GM12878 (cell line): ENCODE measurements around the gene IFI30. TPM values are rescaled to one million over a fixed set of nuclear protein-coding genes. Genes with fewer than 3 reads are reported as not detected.

Experiments used
- ATAC-seq: fragments of 200-7000 bp; cut with Tn5 transposase; 3 replicates; pipeline ENCODE4 v1.9.1; 2020; ENCODE audit warnings: mild to moderate bottlenecking, moderate library complexity
- BruUV-seq: library from RNA; stranded (reverse); fragments of 400-500 nt; replicated peaks from 2 replicates; lab custom pipeline; 2021; lab: Mats Ljungman, UMichigan
- CTCF ChIA-PET: fragments of 300-600 bp; sonication (Branson Sonifier 250); formaldehyde crosslinking; extraction: SDS; loops from one replicate; lab custom pipeline; 2021; ENCODE audit warnings: inconsistent platforms; lab: Yijun Ruan, JAX
- POLR2A ChIA-PET: fragments of 350-600 bp; formaldehyde crosslinking; extraction: SDS; loops from one replicate; lab custom pipeline; 2021; ENCODE audit warnings: inconsistent platforms; lab: Charles Lee
- RAD21 ChIA-PET: fragments of 300-600 bp; sonication (Branson Sonifier 250); formaldehyde crosslinking; loops from one replicate; lab custom pipeline; 2023; ENCODE audit warnings: antibody characterized with exemption; ENCODE audit not compliant: unreplicated experiment; lab: Charles Lee
- SMC1A ChIA-PET: fragments of 300-600 bp; sonication (Branson Sonifier 250); formaldehyde crosslinking; loops from one replicate; lab custom pipeline; 2023; ENCODE audit not compliant: unreplicated experiment, uncharacterized antibody; lab: Charles Lee
- DNase-seq: peaks from one replicate; pipeline ENCODE4 v3.0.0-alpha.2; 2011; ENCODE audit warnings: low read depth, low spot score
- FAIRE-seq: peaks from 3 replicates; lab custom pipeline; 2011; peaks lifted over from hg19 to GRCh38; lab: Jason Lieb, UNC
- H2AFZ ChIP-seq: 2 replicates; pipeline ENCODE4 v1.6.0; 2011; ENCODE audit warnings: low read depth, low read length, control low read depth; ENCODE audit not compliant: control insufficient read depth
- H3K27ac ChIP-seq: 2 replicates; pipeline ENCODE4 v1.5.1; 2011; ENCODE audit warnings: control low read depth; ENCODE audit not compliant: control insufficient read depth, insufficient read depth
- H3K27me3 ChIP-seq, 2 experiments: replicated peaks in 1 of 2; 2 replicates each; pipeline versions ENCODE4 v1.6.0 to v1.6.1; 2011; ENCODE audit warnings: low read length in 1 of 2; ENCODE audit not compliant: control insufficient read depth in 2 of 2, insufficient read depth in 2 of 2
- H3K36me3 ChIP-seq, 2 experiments: 2 replicates each; pipeline ENCODE4 v1.5.1; 2011; ENCODE audit warnings: low read length in 1 of 2; ENCODE audit not compliant: control insufficient read depth in 2 of 2, insufficient read depth in 2 of 2
- H3K4me1 ChIP-seq: 2 replicates; pipeline ENCODE4 v1.6.1; 2011; ENCODE audit warnings: mild to moderate bottlenecking, low read length, moderate library complexity, mixed read lengths; ENCODE audit not compliant: control insufficient read depth, insufficient read depth
- H3K4me2 ChIP-seq: 2 replicates; pipeline ENCODE4 v1.6.0; 2011; ENCODE audit warnings: control low read depth; ENCODE audit not compliant: control insufficient read depth, insufficient read depth
- H3K4me3 ChIP-seq: fragments of 200-600 bp; sonication (generic); 2 replicates; pipeline ENCODE4 v1.5.1; 2016
- H3K79me2 ChIP-seq: 2 replicates; pipeline ENCODE4 v1.6.0; 2011; ENCODE audit warnings: low read length; ENCODE audit not compliant: control insufficient read depth, insufficient read depth
- H3K9ac ChIP-seq: 2 replicates; pipeline ENCODE4 v1.8.0; 2011; ENCODE audit warnings: low read length, control low read depth, mixed read lengths; ENCODE audit not compliant: control insufficient read depth, insufficient read depth
- H3K9me3 ChIP-seq: replicated peaks from 3 replicates; pipeline ENCODE4 v1.5.1; 2011; ENCODE audit warnings: mild to moderate bottlenecking, low read length; ENCODE audit not compliant: control insufficient read depth, insufficient read depth
- H4K20me1 ChIP-seq: 2 replicates; pipeline ENCODE4 v1.6.0; 2011; ENCODE audit not compliant: control insufficient read depth, insufficient read depth
- ATF7 ChIP-seq: fragments of 450-650 bp; IDR thresholded peaks from 2 replicates; pipeline ENCODE4 v1.6.1; 2016; ENCODE audit warnings: low read depth, mild to moderate bottlenecking
- BHLHE40 ChIP-seq, 2 experiments: fragments of 450-650 bp in 1 of 2; IDR thresholded peaks; 2 replicates each; pipeline ENCODE4 v1.6.1; 2011 to 2017; ENCODE audit warnings: low read depth in 2 of 2, borderline replicate concordance in 1 of 2, improper control_type of control experiment in 1 of 2, low read length in 1 of 2, mild to moderate bottlenecking in 1 of 2
- CREM ChIP-seq: IDR thresholded peaks from 2 replicates; pipeline ENCODE4 v1.6.1; 2014; ENCODE audit warnings: antibody characterized with exemption, low read depth
- GABPA ChIP-seq: IDR thresholded peaks from 2 replicates; pipeline ENCODE4 v1.6.1; 2014; ENCODE audit warnings: antibody characterized with exemption, low read depth, mild to moderate bottlenecking, inconsistent platforms
- JUNB ChIP-seq: IDR thresholded peaks from 2 replicates; pipeline ENCODE4 v1.6.1; 2016; ENCODE audit warnings: antibody characterized with exemption, mild to moderate bottlenecking
- POLR2AphosphoS2 ChIP-seq: IDR thresholded peaks from 2 replicates; pipeline ENCODE4 v1.6.1; 2011; ENCODE audit warnings: low read depth, mild to moderate bottlenecking, low read length, improper control_type of control experiment, moderate library complexity
- RAD21 ChIP-seq: IDR thresholded peaks from 2 replicates; pipeline ENCODE4 v1.6.1; 2011; ENCODE audit warnings: mild to moderate bottlenecking, low read depth, low read length, moderate library complexity; ENCODE audit not compliant: insufficient read depth
- SMAD5 ChIP-seq: IDR thresholded peaks from 2 replicates; pipeline ENCODE4 v1.6.1; 2016; ENCODE audit warnings: antibody characterized with exemption, low read depth
- SMARCA5 ChIP-seq: fragments of 450-650 bp; IDR thresholded peaks from 2 replicates; pipeline ENCODE4 v1.6.1; 2017; ENCODE audit warnings: mild to moderate bottlenecking
- SUPT20H ChIP-seq: IDR thresholded peaks from 2 replicates; pipeline ENCODE4 v1.6.1; 2011; ENCODE audit warnings: low read depth, mild to moderate bottlenecking, low read length, moderate library complexity, borderline replicate concordance; ENCODE audit not compliant: control insufficient read depth
- ZNF217 ChIP-seq: fragments of 450-650 bp; IDR thresholded peaks from 2 replicates; pipeline ENCODE4 v1.6.1; 2017; ENCODE audit warnings: antibody characterized with exemption, mild to moderate bottlenecking
- WGBS: methylation state at CpG from one replicate; pipeline ENCODE4 v1.1.6; 2016; ENCODE audit warnings: low lambda C conversion rate; ENCODE audit not compliant: insufficient replicate concordance, insufficient coverage; ENCODE audit errors: missing lambda C conversion rate; 5-methylcytosine and 5-hydroxymethylcytosine counted together
- in situ Hi-C: fragments of 300-500 bp; cut with MboI; formaldehyde crosslinking; loops from 9 replicates; pipeline ENCODE4 v1.14.3; 2018; ENCODE audit warnings: mixed read lengths
- intact Hi-C: fragments of 100-400 bp; cut with micrococcal nuclease; formaldehyde crosslinking; loops from one replicate; pipeline ENCODE4 v1.14.2; 2022; ENCODE audit not compliant: unreplicated experiment
- polyA plus RNA-seq, 11 experiments: library from polyadenylated mRNA; depleted of rRNA in 4 of 11; unstranded in 6 of 11; stranded (reverse) in 5 of 11; fragments of >200 nt; fragmentation: Nextera tagmentation in 4 of 11; fragmentation: Illumina TruSeq in 1 of 11; extraction: Ambion mirVana in 4 of 11; extraction: Trizol in 1 of 11; gene quantifications; 1 replicate in 1 of 11; 2 replicates in 10 of 11; pipeline versions ENCODE4 v1.2.1 to v1.2.3, GENCODE V29; 2011 to 2016; ENCODE audit warnings: inconsistent platforms in 2 of 11, missing spikeins in 2 of 11, low read depth in 1 of 11
- total RNA-seq, 4 experiments: library from RNA; depleted of rRNA in 3 of 4; stranded (reverse); fragments of >200 nt in 3 of 4; fragmentation: Illumina TruSeq in 1 of 4; extraction: Trizol in 1 of 4; gene quantifications; 2 replicates each; pipeline versions ENCODE4 v1.2.1 to v1.2.3, GENCODE V29; 2013 to 2021
- TF ChIP-seq, protein P1 (sequence below): fragments of 450-650 bp; IDR thresholded peaks from 2 replicates; pipeline ENCODE4 v1.6.1; 2017; ENCODE audit warnings: mild to moderate bottlenecking, moderate library complexity
- TF ChIP-seq, protein P2 (sequence below): fragments of 450-650 bp; IDR thresholded peaks from 2 replicates; pipeline ENCODE4 v1.6.1; 2018; ENCODE audit warnings: borderline replicate concordance, mild to moderate bottlenecking; ENCODE audit not compliant: partially characterized antibody
- TF ChIP-seq, protein P3 (sequence below): fragments of 450-650 bp; IDR thresholded peaks from 2 replicates; pipeline ENCODE4 v1.6.1; 2016; ENCODE audit warnings: mild to moderate bottlenecking

Gene IFI30
- total and polyA plus RNA-seq, 10 of the 15 experiments (the other 5 are each of a cell fraction or from before 2014, with no cell fraction given) = 221 to 1,112 (median 451) TPM

DNA sequence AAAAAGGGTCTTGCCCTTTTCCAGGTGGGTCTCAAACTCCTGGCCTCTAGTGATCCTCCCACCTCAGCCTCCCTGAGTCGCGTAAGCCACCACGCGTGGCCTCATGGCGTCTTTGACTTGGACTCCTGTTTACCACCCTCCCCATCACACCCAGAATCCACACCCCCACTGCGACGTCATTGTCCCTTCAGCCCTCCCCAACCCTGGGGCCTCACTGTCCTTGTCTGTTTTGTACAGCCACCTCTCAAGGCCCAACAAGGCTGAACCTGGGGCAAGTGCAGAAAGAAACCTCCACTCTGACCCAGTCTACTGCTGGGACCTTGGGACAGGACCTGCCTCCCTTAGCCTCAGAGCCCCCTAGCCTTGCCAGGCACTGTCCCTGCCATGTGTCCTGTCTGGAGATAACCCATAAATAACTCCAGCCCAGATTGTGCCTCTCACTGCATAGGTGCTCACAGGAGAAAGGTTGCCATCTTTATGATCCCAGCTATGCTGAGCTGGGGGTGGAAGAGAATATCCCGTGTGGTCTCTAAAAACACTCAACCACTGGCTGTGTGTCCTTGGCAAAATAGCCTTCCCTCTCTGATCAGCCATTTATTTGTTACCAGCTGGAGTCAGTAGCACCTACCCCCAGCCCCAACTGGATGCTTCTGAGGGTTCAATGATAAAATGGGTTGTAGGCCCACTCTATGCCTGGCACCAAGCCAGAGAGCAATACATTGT is 1.8 kb upstream of the IFI30 start:
- ChIA-PET RAD21 (interaction anchor here (0.8 to 3.2 kb wide), 18 partner anchors 9 to 133 kb away, joined by 3 to 29 read pairs (median 6); partner anchors contain the start of genes JUND, MAST3, MPV17L2 and PIK3R2), POLR2A (interaction anchor here (0.5 to 3.0 kb wide), 12 partner anchors 9 to 171 kb away, joined by 3 to 24 read pairs (median 4); partner anchors contain the start of genes JUND, MPV17L2 and PIK3R2), SMC1A (interaction anchor here (1.0 to 2.3 kb wide), 11 partner anchors 10 to 80 kb away, joined by 3 to 20 read pairs (median 5); partner anchors contain the start of genes MPV17L2 and PIK3R2), CTCF (interaction anchor here (0.9 to 2.0 kb wide), 9 partner anchors 11 to 108 kb away, joined by 3 to 9 read pairs (median 4); no protein-coding TSS in a partner anchor)
- no peaks in the 10 kb centered on the region for H4K20me1 ChIP-seq
- ATAC-seq (peak; percentile 5), DNase-seq (no peak), FAIRE-seq (no peak)
- H3K9me3 ChIP-seq = no peaks in the 10 kb centered on the region
- intact Hi-C loops (loop anchor here (2.0 to 5.0 kb wide), 3 partner anchors 19 to 224 kb away; partner anchors contain the start of genes MAST3 and PIK3R2), in situ Hi-C loops (no loop called here)
- H3K27ac ChIP-seq = peak overlapping the region; percentile 79
- peaks cover 57% of the 10 kb centered on the region for H3K4me1 ChIP-seq
- BruUV-seq = no TSS peak
- H3K4me3 ChIP-seq = no peak overlapping the region
- WGBS = 25% methylated on average over 8 of the region's 8 CpGs
- no peaks in the 10 kb centered on the region for H3K27me3 ChIP-seq
- peak overlapping the region; percentile 85 for H3K4me2 ChIP-seq
- no peak overlapping the region for H2AFZ ChIP-seq
- H3K79me2 ChIP-seq = peaks cover 28% of the 10 kb centered on the region
- H3K9ac ChIP-seq = peak overlapping the region; percentile 28; the same call in 1 of the 2 replicates
- peaks cover 6 to 9% of the 10 kb centered on the region in 2 experiments; a peak in 3 of 4 replicates for H3K36me3 ChIP-seq
- TF ChIP-seq, protein P1, sequence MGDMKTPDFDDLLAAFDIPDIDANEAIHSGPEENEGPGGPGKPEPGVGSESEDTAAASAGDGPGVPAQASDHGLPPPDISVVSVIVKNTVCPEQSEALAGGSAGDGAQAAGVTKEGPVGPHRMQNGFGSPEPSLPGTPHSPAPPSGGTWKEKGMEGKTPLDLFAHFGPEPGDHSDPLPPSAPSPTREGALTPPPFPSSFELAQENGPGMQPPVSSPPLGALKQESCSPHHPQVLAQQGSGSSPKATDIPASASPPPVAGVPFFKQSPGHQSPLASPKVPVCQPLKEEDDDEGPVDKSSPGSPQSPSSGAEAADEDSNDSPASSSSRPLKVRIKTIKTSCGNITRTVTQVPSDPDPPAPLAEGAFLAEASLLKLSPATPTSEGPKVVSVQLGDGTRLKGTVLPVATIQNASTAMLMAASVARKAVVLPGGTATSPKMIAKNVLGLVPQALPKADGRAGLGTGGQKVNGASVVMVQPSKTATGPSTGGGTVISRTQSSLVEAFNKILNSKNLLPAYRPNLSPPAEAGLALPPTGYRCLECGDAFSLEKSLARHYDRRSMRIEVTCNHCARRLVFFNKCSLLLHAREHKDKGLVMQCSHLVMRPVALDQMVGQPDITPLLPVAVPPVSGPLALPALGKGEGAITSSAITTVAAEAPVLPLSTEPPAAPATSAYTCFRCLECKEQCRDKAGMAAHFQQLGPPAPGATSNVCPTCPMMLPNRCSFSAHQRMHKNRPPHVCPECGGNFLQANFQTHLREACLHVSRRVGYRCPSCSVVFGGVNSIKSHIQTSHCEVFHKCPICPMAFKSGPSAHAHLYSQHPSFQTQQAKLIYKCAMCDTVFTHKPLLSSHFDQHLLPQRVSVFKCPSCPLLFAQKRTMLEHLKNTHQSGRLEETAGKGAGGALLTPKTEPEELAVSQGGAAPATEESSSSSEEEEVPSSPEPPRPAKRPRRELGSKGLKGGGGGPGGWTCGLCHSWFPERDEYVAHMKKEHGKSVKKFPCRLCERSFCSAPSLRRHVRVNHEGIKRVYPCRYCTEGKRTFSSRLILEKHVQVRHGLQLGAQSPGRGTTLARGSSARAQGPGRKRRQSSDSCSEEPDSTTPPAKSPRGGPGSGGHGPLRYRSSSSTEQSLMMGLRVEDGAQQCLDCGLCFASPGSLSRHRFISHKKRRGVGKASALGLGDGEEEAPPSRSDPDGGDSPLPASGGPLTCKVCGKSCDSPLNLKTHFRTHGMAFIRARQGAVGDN = peak; percentile 83
- TF ChIP-seq RAD21 (no peak), POLR2AphosphoS2 (peak; percentile 21; the same call in 1 of the 2 replicates), ATF7 (peak; percentile 72; the same call in 1 of the 2 replicates), JUNB (no peak), GABPA (no peak), BHLHE40 (IDR thresholded peaks at IDR 0.05; ENCODE audit: borderline replicate concordance in 1 of 2, low read depth in 2 of 2, low read length in 1 of 2) (0 out of 4 replicates have a peak, but pooled peaks of 1 of the 2 experiments have one; percentile 6), SMAD5 (no peak), SMARCA5 (peak; percentile 76), CREM (peak; percentile 50; the same call in 1 of the 2 replicates), SUPT20H (no peak), ZNF217 (peak; percentile 77)
- TF ChIP-seq, protein P2, sequence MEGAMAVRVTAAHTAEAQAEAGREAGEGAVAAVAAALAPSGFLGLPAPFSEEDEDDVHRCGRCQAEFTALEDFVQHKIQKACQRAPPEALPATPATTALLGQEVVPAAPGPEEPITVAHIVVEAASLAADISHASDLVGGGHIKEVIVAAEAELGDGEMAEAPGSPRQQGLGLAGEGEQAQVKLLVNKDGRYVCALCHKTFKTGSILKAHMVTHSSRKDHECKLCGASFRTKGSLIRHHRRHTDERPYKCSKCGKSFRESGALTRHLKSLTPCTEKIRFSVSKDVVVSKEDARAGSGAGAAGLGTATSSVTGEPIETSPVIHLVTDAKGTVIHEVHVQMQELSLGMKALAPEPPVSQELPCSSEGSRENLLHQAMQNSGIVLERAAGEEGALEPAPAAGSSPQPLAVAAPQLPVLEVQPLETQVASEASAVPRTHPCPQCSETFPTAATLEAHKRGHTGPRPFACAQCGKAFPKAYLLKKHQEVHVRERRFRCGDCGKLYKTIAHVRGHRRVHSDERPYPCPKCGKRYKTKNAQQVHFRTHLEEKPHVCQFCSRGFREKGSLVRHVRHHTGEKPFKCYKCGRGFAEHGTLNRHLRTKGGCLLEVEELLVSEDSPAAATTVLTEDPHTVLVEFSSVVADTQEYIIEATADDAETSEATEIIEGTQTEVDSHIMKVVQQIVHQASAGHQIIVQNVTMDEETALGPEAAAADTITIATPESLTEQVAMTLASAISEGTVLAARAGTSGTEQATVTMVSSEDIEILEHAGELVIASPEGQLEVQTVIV = no peak
- TF ChIP-seq, protein P3, sequence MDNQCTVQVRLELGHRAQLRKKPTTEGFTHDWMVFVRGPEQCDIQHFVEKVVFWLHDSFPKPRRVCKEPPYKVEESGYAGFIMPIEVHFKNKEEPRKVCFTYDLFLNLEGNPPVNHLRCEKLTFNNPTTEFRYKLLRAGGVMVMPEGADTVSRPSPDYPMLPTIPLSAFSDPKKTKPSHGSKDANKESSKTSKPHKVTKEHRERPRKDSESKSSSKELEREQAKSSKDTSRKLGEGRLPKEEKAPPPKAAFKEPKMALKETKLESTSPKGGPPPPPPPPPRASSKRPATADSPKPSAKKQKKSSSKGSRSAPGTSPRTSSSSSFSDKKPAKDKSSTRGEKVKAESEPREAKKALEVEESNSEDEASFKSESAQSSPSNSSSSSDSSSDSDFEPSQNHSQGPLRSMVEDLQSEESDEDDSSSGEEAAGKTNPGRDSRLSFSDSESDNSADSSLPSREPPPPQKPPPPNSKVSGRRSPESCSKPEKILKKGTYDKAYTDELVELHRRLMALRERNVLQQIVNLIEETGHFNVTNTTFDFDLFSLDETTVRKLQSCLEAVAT = peak; percentile 83
